HCT116 (cell line): ENCODE measurements around the gene LMO7. TPM values are rescaled to one million over a fixed set of nuclear protein-coding genes. Genes with fewer than 3 reads are reported as not detected.

Experiments
- ATAC-seq: fragments of 200-7000 bp; cut with Tn5 transposase; 2 replicates; pipeline ENCODE4 v1.9.1; 2020; ENCODE audit warnings: mild to moderate bottlenecking, moderate library complexity
- BruUV-seq: library from RNA; stranded (reverse); fragments of 400-500 nt; replicated peaks from 2 replicates; lab custom pipeline; 2021; lab: Mats Ljungman, UMichigan
- CTCF ChIA-PET: fragments of 300-600 bp; sonication (Branson Sonifier 250); formaldehyde crosslinking; loops from one replicate; lab custom pipeline; 2021; ENCODE audit warnings: antibody characterized with exemption; lab: Charles Lee
- POLR2A ChIA-PET: fragments of 300-600, 350-600 bp; sonication (Branson Sonifier 250); formaldehyde crosslinking; loops from one replicate; lab custom pipeline; 2021; ENCODE audit warnings: antibody characterized with exemption; lab: Charles Lee
- RAD21 ChIA-PET, 2 experiments: fragments of 300-600 bp; sonication (Branson Sonifier 250); formaldehyde crosslinking; loops; one replicate each; lab custom pipeline; 2023; ENCODE audit warnings: low total read pairs in 2 of 2; ENCODE audit not compliant: uncharacterized antibody in 2 of 2, unreplicated experiment in 2 of 2, low non-redundant PET in 1 of 2; lab: Charles Lee
- DNase-seq: peaks from one replicate; pipeline ENCODE4 v3.0.0-alpha.2; 2010; ENCODE audit warnings: low read depth, low spot score
- H2AFZ ChIP-seq: fragments of 200-600 bp; shearing (Covaris generic), sonication (generic); 2 replicates; pipeline ENCODE4 v1.6.1; 2017; ENCODE audit warnings: low read depth, mixed run types, mixed read lengths, antibody characterized with exemption, low read length; ENCODE audit not compliant: poor library complexity, severe bottlenecking
- H3K27ac ChIP-seq: 2 replicates; pipeline ENCODE4 v1.5.1; 2012; ENCODE audit warnings: low read depth, low read length
- H3K27me3 ChIP-seq: fragments of 200-600 bp; sonication (generic); 2 replicates; pipeline ENCODE4 v1.6.1; 2016; ENCODE audit warnings: mixed run types, low read length, mixed read lengths; ENCODE audit not compliant: insufficient read depth
- H3K36me3 ChIP-seq, 2 experiments: fragments of 200-500 bp in 1 of 2; fragments of 200-600 bp in 1 of 2; sonication (Bioruptor generic) in 1 of 2; sonication (generic) in 1 of 2; 2 replicates each; pipeline versions ENCODE4 v1.5.1 to v1.6.1; 2014 to 2016; ENCODE audit warnings: low read length in 2 of 2, inconsistent platforms in 1 of 2, mixed read lengths in 1 of 2, mixed run types in 1 of 2; ENCODE audit not compliant: insufficient read depth in 2 of 2, control insufficient read depth in 1 of 2
- H3K4me1 ChIP-seq, 2 experiments: fragments of 200-600 bp in 1 of 2; sonication (generic) in 1 of 2; 2 replicates each; pipeline versions ENCODE4 v1.5.1 to v1.6.1; 2012 to 2017; ENCODE audit warnings: low read length in 2 of 2, inconsistent platforms in 1 of 2, mild to moderate bottlenecking in 1 of 2, mixed read lengths in 1 of 2, mixed run types in 1 of 2, moderate library complexity in 1 of 2; ENCODE audit not compliant: insufficient read depth in 2 of 2, control insufficient read depth in 1 of 2
- H3K4me2 ChIP-seq: fragments of 200-600 bp; sonication (generic); 2 replicates; pipeline ENCODE4 v1.6.1; 2017; ENCODE audit warnings: mixed run types, low read length, mixed read lengths
- H3K4me3 ChIP-seq, 2 experiments: fragments of 200-600 bp in 1 of 2; sonication (generic) in 1 of 2; replicated peaks in 1 of 2; 2 replicates each; pipeline ENCODE4 v1.5.1; 2011 to 2016; ENCODE audit warnings: low read length in 2 of 2, control low read depth in 1 of 2, low read depth in 1 of 2, mild to moderate bottlenecking in 1 of 2, mixed read lengths in 1 of 2, mixed run types in 1 of 2
- H3K79me2 ChIP-seq: fragments of 200-600 bp; sonication (generic); 2 replicates; pipeline ENCODE4 v1.6.1; 2017; ENCODE audit warnings: mild to moderate bottlenecking, mixed run types, low read length, moderate library complexity, mixed read lengths; ENCODE audit not compliant: insufficient read depth
- H3K9ac ChIP-seq: fragments of 200-600 bp; sonication (generic); 2 replicates; pipeline ENCODE4 v1.6.1; 2016; ENCODE audit warnings: low read length, mixed read lengths
- H3K9me2 ChIP-seq: fragments of 200-600 bp; sonication (generic), shearing (Covaris generic); 2 replicates; pipeline ENCODE4 v1.6.1; 2017; ENCODE audit warnings: mixed run types, mild to moderate bottlenecking, moderate library complexity; ENCODE audit not compliant: insufficient read depth
- H3K9me3 ChIP-seq, 2 experiments: fragments of 200-500 bp in 1 of 2; fragments of 200-600 bp in 1 of 2; sonication (Bioruptor generic) in 1 of 2; sonication (generic) in 1 of 2; 2 replicates each; pipeline ENCODE4 v1.6.1; 2014 to 2017; ENCODE audit warnings: low read length in 2 of 2, mixed read lengths in 2 of 2, inconsistent platforms in 1 of 2, low read depth in 1 of 2, mild to moderate bottlenecking in 1 of 2, mixed run types in 1 of 2, moderate library complexity in 1 of 2; ENCODE audit not compliant: control insufficient read depth in 1 of 2, insufficient read depth in 1 of 2
- H4K20me1 ChIP-seq: fragments of 200-600 bp; sonication (generic), shearing (Covaris generic); 2 replicates; pipeline ENCODE4 v1.6.1; 2017; ENCODE audit warnings: mixed run types, mild to moderate bottlenecking, moderate library complexity; ENCODE audit not compliant: insufficient read depth
- ATF3 ChIP-seq: IDR thresholded peaks from 2 replicates; pipeline ENCODE4 v1.6.1; 2012
- CEBPB ChIP-seq: IDR thresholded peaks from 2 replicates; pipeline ENCODE4 v1.6.1; 2012; ENCODE audit warnings: low read depth
- CTCF ChIP-seq, 3 experiments: fragments of 200-600 bp in 1 of 3; sonication (generic) in 1 of 3; IDR thresholded peaks in 2 of 3; conservative IDR thresholded peaks in 1 of 3; 2 replicates each; pipeline ENCODE4 v1.5.1; 2012 to 2017; ENCODE audit warnings: low read depth in 2 of 3, low read length in 2 of 3, antibody characterized with exemption in 1 of 3, borderline replicate concordance in 1 of 3, control low read depth in 1 of 3, mild to moderate bottlenecking in 1 of 3, mixed read lengths in 1 of 3, mixed run types in 1 of 3, moderate library complexity in 1 of 3; ENCODE audit not compliant: insufficient read depth in 1 of 3
- ELF1 ChIP-seq: IDR thresholded peaks from 2 replicates; pipeline ENCODE4 v1.6.1; 2012; ENCODE audit warnings: low read depth, borderline replicate concordance
- EZH2phosphoT487 ChIP-seq: fragments of 200-600 bp; IDR thresholded peaks from 2 replicates; pipeline ENCODE4 v1.6.1; 2018; ENCODE audit warnings: antibody characterized with exemption, borderline replicate concordance
- FOSL1 ChIP-seq: IDR thresholded peaks from 2 replicates; pipeline ENCODE4 v1.6.1; 2012; ENCODE audit warnings: low read depth
- JUND ChIP-seq: IDR thresholded peaks from 2 replicates; pipeline ENCODE4 v1.6.1; 2012
- POLR2A ChIP-seq: IDR thresholded peaks from 2 replicates; pipeline ENCODE4 v1.7.0; 2011; ENCODE audit warnings: borderline replicate concordance; ENCODE audit not compliant: insufficient read depth, insufficient read length; ENCODE audit errors: extremely low read depth
- POLR2AphosphoS5 ChIP-seq: IDR thresholded peaks from 2 replicates; pipeline ENCODE4 v1.6.1; 2011; ENCODE audit warnings: mild to moderate bottlenecking, low read depth, low read length, moderate library complexity
- REST ChIP-seq: IDR thresholded peaks from 2 replicates; pipeline ENCODE4 v1.6.1; 2012; ENCODE audit warnings: low read depth
- SIN3A ChIP-seq: IDR thresholded peaks from 2 replicates; pipeline ENCODE4 v1.6.1; 2012; ENCODE audit warnings: low read depth
- SRF ChIP-seq: IDR thresholded peaks from 2 replicates; pipeline ENCODE4 v1.6.1; 2012; ENCODE audit warnings: low read depth
- YY1 ChIP-seq: IDR thresholded peaks from 2 replicates; pipeline ENCODE4 v1.6.1; 2011; ENCODE audit warnings: low read length, low read depth, moderate library complexity, mild to moderate bottlenecking; ENCODE audit not compliant: insufficient replicate concordance; ENCODE audit errors: extremely low read depth
- ZBTB33 ChIP-seq: IDR thresholded peaks from 2 replicates; pipeline ENCODE4 v1.6.1; 2011; ENCODE audit warnings: mild to moderate bottlenecking, low read length, moderate library complexity; ENCODE audit not compliant: insufficient replicate concordance; ENCODE audit errors: extremely low read depth
- ZFX ChIP-seq: fragments of 450-650 bp; IDR thresholded peaks from 2 replicates; pipeline ENCODE4 v1.6.1; 2017
- ZNF274 ChIP-seq: fragments of 200-500 bp; sonication (Bioruptor generic); IDR thresholded peaks from 2 replicates; pipeline ENCODE4 v1.6.1; 2014; ENCODE audit warnings: mild to moderate bottlenecking, low read depth, low read length, inconsistent platforms
- intact Hi-C: fragments of 100-400 bp; cut with micrococcal nuclease; formaldehyde crosslinking; loops from 2 replicates; pipeline ENCODE4 v1.10.0; 2022
- total RNA-seq: library from RNA; stranded (reverse); gene quantifications from one replicate; pipeline ENCODE4 v1.2.1, GENCODE V29; 2021; ENCODE audit not compliant: unreplicated experiment

LMO7 gene
- total RNA-seq, 1 experiment from 2014 or later: 8.1 TPM

- no peak for TF ChIP-seq EZH2phosphoT487
Measured at GRCh38 chr13:75901501-75901900, 265.4 kb downstream of the LMO7 start (continued).

GRCh38 chr13:75902166-75903104 is 266.3 kb downstream of the LMO7 start:
- Histone ChIP-seq H3K27me3 (no peaks in the 10 kb centered on the region; the same call in 1 of the 2 replicates), H4K20me1 (no peaks in the 10 kb centered on the region), H3K4me1 (no peaks in the 10 kb centered on the region), H3K9me2 (no peaks in the 10 kb centered on the region), H3K9ac (no peak overlapping the region), H3K9me3 (no peaks in the 10 kb centered on the region), H3K4me2 (no peak overlapping the region), H3K36me3 (no peaks in the 10 kb centered on the region), H2AFZ (no peak overlapping the region), H3K4me3 (no peak overlapping the region), H3K27ac (no peak overlapping the region), H3K79me2 (no peaks in the 10 kb centered on the region)
- no peak for ATAC-seq
- intact Hi-C loops: no loop called here
- BruUV-seq: no TSS peak
- ChIA-PET CTCF (no interaction called here), POLR2A (no interaction called here), RAD21 (no interaction called here)
- DNase-seq: no peak
- TF ChIP-seq FOSL1: no peak
- no peak for TF ChIP-seq SIN3A
- no peak for TF ChIP-seq ZNF274
- no peak for TF ChIP-seq ZBTB33
- no peak for TF ChIP-seq EZH2phosphoT487
- no peak for TF ChIP-seq JUND
- no peak for TF ChIP-seq POLR2A
- no peak for TF ChIP-seq YY1
- TF ChIP-seq CTCF (IDR thresholded peaks at IDR 0.05 in 2 of 3, conservative IDR thresholded peaks at IDR 0.05 in 1 of 3; ENCODE audit: borderline replicate concordance in 1 of 3, insufficient read depth in 1 of 3, low read depth in 2 of 3, low read length in 2 of 3): no peak
- TF ChIP-seq POLR2AphosphoS5: no peak
- TF ChIP-seq SRF: no peak
- TF ChIP-seq CEBPB: no peak
- no peak for TF ChIP-seq ZFX
- no peak for TF ChIP-seq ATF3
- no peak for TF ChIP-seq REST
- no peak for TF ChIP-seq ELF1
